HG02623 (cell line): ENCODE results near the gene SEC61A1.

Experiments
- ATAC-seq: cut with Tn5 transposase; IDR thresholded peaks from one replicate; pipeline ENCODE4 v1.9.1; 2021; ENCODE audit warnings: moderate library complexity; ENCODE audit not compliant: unreplicated experiment

Gene SEC61A1

GRCh38 chr3:128107834-128108233, 55.6 kb downstream of the SEC61A1 start:
- ATAC-seq, result no peak

GRCh38 chr3:128111147-128111546, 58.9 kb downstream of the SEC61A1 start:
- no peak for ATAC-seq

- ATAC-seq, result no peak
Measured at GRCh38 chr3:128112357-128112968, 60.2 kb downstream of the SEC61A1 start.

GRCh38 chr3:128113817-128114794, 61.9 kb downstream of the SEC61A1 start:
- peak; percentile 47 for ATAC-seq
